ENCODE results near the gene UCHL1.

The UCHL1 gene

DNA sequence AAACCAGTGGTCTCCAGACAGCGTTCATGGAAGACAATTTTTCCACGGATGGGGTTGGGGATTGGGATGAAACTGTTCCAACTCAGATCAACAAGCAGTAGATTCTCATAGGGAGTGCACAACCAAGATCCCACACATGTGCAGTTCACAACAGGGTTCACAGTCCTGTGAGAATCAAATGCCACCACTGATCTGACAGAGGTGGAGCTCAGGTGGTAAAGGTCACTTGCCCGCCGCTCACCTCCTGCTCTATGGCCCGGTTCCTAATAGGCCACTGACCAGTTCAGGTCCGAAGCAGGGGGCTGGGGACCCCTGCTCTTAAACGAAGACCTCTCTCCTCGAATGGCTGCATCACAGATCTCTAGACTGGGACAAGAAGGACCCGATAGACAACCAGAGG, 46.8 kb upstream of the UCHL1 start:
- Histone ChIP-seq H3K27me3 (ENCODE audit: insufficient read depth, poor library complexity, severe bottlenecking) (peaks cover 25% of the 10 kb centered on the region), H3K27ac (replicated peaks) (no peak overlapping the region), H3K4me3 (replicated peaks; ENCODE audit: insufficient read depth, low read length) (no peak overlapping the region)
- TF ChIP-seq, protein P1, sequence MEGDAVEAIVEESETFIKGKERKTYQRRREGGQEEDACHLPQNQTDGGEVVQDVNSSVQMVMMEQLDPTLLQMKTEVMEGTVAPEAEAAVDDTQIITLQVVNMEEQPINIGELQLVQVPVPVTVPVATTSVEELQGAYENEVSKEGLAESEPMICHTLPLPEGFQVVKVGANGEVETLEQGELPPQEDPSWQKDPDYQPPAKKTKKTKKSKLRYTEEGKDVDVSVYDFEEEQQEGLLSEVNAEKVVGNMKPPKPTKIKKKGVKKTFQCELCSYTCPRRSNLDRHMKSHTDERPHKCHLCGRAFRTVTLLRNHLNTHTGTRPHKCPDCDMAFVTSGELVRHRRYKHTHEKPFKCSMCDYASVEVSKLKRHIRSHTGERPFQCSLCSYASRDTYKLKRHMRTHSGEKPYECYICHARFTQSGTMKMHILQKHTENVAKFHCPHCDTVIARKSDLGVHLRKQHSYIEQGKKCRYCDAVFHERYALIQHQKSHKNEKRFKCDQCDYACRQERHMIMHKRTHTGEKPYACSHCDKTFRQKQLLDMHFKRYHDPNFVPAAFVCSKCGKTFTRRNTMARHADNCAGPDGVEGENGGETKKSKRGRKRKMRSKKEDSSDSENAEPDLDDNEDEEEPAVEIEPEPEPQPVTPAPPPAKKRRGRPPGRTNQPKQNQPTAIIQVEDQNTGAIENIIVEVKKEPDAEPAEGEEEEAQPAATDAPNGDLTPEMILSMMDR (IDR thresholded peaks at IDR 0.05; ENCODE audit: insufficient read depth, low read length): no peak
- TF ChIP-seq POLR2AphosphoS5 (IDR thresholded peaks at IDR 0.05; ENCODE audit: low read depth) (no peak), SPI1 (IDR thresholded peaks at IDR 0.05; ENCODE audit: borderline replicate concordance, low read depth) (no peak), GABPA (IDR thresholded peaks at IDR 0.05; ENCODE audit: low read depth) (no peak)
- TF ChIP-seq, protein P2, sequence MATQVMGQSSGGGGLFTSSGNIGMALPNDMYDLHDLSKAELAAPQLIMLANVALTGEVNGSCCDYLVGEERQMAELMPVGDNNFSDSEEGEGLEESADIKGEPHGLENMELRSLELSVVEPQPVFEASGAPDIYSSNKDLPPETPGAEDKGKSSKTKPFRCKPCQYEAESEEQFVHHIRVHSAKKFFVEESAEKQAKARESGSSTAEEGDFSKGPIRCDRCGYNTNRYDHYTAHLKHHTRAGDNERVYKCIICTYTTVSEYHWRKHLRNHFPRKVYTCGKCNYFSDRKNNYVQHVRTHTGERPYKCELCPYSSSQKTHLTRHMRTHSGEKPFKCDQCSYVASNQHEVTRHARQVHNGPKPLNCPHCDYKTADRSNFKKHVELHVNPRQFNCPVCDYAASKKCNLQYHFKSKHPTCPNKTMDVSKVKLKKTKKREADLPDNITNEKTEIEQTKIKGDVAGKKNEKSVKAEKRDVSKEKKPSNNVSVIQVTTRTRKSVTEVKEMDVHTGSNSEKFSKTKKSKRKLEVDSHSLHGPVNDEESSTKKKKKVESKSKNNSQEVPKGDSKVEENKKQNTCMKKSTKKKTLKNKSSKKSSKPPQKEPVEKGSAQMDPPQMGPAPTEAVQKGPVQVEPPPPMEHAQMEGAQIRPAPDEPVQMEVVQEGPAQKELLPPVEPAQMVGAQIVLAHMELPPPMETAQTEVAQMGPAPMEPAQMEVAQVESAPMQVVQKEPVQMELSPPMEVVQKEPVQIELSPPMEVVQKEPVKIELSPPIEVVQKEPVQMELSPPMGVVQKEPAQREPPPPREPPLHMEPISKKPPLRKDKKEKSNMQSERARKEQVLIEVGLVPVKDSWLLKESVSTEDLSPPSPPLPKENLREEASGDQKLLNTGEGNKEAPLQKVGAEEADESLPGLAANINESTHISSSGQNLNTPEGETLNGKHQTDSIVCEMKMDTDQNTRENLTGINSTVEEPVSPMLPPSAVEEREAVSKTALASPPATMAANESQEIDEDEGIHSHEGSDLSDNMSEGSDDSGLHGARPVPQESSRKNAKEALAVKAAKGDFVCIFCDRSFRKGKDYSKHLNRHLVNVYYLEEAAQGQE (IDR thresholded peaks at IDR 0.05; ENCODE audit: insufficient replicate concordance, low read depth): no peak
- no peak for DNase-seq (ENCODE audit: low read depth in 1 of 2, low spot score in 1 of 2)

DNA sequence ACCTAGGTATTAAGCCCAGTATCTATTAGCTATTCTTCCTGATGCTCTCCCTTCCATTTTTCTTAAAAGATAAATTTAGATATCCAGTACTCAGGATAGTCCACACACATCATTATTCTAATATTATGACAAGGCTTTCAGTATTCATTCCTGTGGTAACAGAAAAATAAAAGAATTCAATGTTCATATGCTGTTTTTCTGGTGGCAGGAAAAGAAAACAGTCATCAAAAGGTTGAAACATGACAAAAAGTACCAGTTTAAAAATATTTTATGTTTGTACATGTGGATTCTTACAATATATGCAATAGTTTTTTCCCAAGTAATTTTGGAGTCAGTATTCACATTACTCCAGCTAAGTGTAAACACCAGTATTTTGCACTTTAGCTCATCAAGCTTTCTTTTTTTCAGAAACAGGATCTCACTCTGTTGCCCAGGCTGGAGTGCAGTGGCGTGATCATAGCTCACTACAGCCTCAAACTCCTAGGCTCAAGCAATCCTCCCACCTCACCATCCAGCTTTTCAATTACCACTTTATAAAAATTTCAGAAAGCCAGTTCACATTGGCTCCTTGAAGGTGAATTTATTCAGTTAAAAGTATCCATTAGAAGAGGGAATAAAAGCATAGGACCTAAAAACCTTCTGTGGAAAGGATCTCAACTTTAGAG, 44.6 kb upstream of the UCHL1 start:
- H3K4me3 ChIP-seq (replicated peaks; ENCODE audit: insufficient read depth, low read length): no peak overlapping the region
- TF ChIP-seq POLR2AphosphoS5 (IDR thresholded peaks at IDR 0.05; ENCODE audit: low read depth) (no peak), GABPA (IDR thresholded peaks at IDR 0.05; ENCODE audit: low read depth) (no peak), SPI1 (IDR thresholded peaks at IDR 0.05; ENCODE audit: borderline replicate concordance, low read depth) (no peak)
- TF ChIP-seq, protein P1 (IDR thresholded peaks at IDR 0.05; ENCODE audit: insufficient read depth, low read length): no peak

DNA sequence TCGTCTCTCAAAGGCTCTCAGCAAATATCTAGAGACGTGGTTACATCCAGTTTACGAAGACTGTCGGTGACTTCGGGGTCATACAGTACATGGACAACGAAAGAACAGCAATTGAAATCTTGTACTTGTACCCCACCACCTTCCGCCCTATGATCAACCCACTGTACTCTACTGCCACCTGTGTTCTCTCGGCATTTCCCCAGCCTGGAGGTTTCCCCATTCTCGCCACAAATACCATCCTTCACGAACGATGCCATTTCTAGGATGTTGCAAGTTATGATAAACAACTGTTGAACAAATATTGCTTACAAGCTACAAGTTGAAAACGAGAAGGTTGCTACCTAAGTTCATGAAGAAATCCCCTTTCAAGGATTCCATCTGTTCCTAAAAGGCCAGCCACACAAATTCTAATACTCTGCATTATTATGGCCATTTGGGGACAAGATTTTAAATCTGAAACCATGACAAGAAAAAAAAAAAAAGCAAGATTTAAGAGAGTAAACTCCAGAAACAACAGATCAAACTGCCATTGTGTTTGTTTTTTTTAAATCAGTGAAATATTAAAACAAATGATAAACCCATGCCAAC, 44.0 kb upstream of the UCHL1 start:
- TF ChIP-seq SPI1 (IDR thresholded peaks at IDR 0.05; ENCODE audit: borderline replicate concordance, low read depth): no peak
- TF ChIP-seq, protein P2 (IDR thresholded peaks at IDR 0.05; ENCODE audit: insufficient replicate concordance, low read depth): no peak
- no peak for TF ChIP-seq GABPA (IDR thresholded peaks at IDR 0.05; ENCODE audit: low read depth)
- TF ChIP-seq, protein P1 (IDR thresholded peaks at IDR 0.05; ENCODE audit: insufficient read depth, low read length): no peak
- Histone ChIP-seq H3K27me3 (ENCODE audit: insufficient read depth, poor library complexity, severe bottlenecking) (peaks cover 46% of the 10 kb centered on the region), H3K27ac (replicated peaks) (no peak overlapping the region), H3K4me3 (replicated peaks; ENCODE audit: insufficient read depth, low read length) (no peak overlapping the region)
- peak in 1 of 2 experiments; percentile 17 for DNase-seq (ENCODE audit: low read depth in 1 of 2, low spot score in 1 of 2)

More for the DNA sequence above, 44.6 kb upstream of the UCHL1 start:
- Histone ChIP-seq H3K27me3 (ENCODE audit: insufficient read depth, poor library complexity, severe bottlenecking) (peaks cover 42% of the 10 kb centered on the region), H3K27ac (replicated peaks) (no peak overlapping the region)
- DNase-seq (ENCODE audit: low read depth in 1 of 2, low spot score in 1 of 2): no peak

Data from HL-60 (cell line).